Brain microvascular endothelial cell (primary cell): ENCODE results near the gene EXOSC1.

Source experiments
- DNase-seq: peaks from one replicate; pipeline ENCODE4 v3.0.0-alpha.2; 2020
- H3K27ac ChIP-seq: fragments of 250-450 bp; sonication (Bioruptor Pico); 2 replicates; pipeline ENCODE4 v1.5.1; 2020; ENCODE audit warnings: mild to moderate bottlenecking, moderate library complexity
- H3K27me3 ChIP-seq: fragments of 250-450 bp; sonication (Bioruptor Pico); replicated peaks from 2 replicates; pipeline ENCODE4 v1.5.1; 2020; ENCODE audit warnings: mild to moderate bottlenecking
- H3K36me3 ChIP-seq: fragments of 250-450 bp; sonication (Bioruptor Pico); replicated peaks from 2 replicates; pipeline ENCODE4 v1.5.1; 2020; ENCODE audit warnings: mild to moderate bottlenecking
- H3K4me3 ChIP-seq: 2 replicates; pipeline ENCODE4 v1.5.1; 2011; ENCODE audit warnings: low read depth, mild to moderate bottlenecking, control low read depth, low read length, moderate library complexity
- in situ Hi-C: cut with HindIII; loops from 2 replicates; pipeline ENCODE4 v1.10.0; 2017; ENCODE audit warnings: low sequenced_read_pairs, low pct_ligation_motif_present
- TF ChIP-seq, protein P1 (sequence below): IDR thresholded peaks from 2 replicates; pipeline ENCODE4 v1.5.1; 2011; ENCODE audit warnings: low read depth, mild to moderate bottlenecking, moderate library complexity, low read length, control low read depth, inconsistent platforms; ENCODE audit errors: missing control alignments

EXOSC1 gene

DNA sequence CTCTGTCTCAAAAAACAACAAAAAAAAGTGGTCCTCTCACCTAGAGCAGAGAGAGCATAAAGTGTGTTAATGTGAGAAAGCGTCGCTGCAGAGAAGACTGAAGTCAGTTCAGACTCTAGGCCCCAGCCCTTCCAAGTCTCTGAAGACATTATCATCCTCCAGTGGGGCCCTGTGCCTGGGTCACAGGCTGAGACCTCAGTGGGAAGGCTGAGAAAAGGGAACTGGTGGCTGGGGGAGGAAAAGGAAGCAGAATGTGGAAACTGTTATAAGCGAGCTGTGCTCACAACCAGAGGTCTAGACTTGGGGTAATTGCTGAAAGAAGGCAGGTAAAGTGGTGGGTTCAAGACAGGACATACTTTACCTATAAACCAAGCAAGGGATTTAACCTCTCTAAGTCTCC is 39.7 kb downstream of the EXOSC1 start:
- Histone ChIP-seq H3K36me3 (no peaks in the 10 kb centered on the region), H3K4me3 (no peak overlapping the region), H3K27ac (no peak overlapping the region), H3K27me3 (no peaks in the 10 kb centered on the region)
- in situ Hi-C loops = no loop called here
- TF ChIP-seq, protein P1, sequence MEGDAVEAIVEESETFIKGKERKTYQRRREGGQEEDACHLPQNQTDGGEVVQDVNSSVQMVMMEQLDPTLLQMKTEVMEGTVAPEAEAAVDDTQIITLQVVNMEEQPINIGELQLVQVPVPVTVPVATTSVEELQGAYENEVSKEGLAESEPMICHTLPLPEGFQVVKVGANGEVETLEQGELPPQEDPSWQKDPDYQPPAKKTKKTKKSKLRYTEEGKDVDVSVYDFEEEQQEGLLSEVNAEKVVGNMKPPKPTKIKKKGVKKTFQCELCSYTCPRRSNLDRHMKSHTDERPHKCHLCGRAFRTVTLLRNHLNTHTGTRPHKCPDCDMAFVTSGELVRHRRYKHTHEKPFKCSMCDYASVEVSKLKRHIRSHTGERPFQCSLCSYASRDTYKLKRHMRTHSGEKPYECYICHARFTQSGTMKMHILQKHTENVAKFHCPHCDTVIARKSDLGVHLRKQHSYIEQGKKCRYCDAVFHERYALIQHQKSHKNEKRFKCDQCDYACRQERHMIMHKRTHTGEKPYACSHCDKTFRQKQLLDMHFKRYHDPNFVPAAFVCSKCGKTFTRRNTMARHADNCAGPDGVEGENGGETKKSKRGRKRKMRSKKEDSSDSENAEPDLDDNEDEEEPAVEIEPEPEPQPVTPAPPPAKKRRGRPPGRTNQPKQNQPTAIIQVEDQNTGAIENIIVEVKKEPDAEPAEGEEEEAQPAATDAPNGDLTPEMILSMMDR = no peak
- DNase-seq = no peak

DNA sequence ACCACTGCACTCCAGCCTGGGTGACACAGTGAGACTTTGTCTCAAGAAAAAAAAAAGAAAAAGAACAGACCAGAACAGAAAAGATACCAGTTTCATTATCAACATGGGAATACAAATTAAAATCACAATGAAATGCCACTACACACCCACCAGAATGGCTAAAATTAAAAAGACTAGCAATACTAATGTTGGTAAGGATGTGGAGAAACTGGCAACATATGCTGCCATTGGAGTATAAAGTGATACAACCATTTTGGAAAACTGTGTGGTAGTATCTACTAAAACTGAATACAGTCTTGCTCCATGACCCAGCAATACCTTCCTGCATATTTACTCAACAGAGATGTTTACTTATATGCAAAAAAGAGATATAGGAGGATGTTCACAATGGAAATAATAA is 41.8 kb downstream of the EXOSC1 start:
- Histone ChIP-seq H3K4me3 (no peak overlapping the region), H3K27me3 (no peaks in the 10 kb centered on the region), H3K27ac (no peak overlapping the region), H3K36me3 (peaks cover 2% of the 10 kb centered on the region)
- in situ Hi-C loops = no loop called here
- no peak for DNase-seq
- TF ChIP-seq, protein P1 = no peak

DNA sequence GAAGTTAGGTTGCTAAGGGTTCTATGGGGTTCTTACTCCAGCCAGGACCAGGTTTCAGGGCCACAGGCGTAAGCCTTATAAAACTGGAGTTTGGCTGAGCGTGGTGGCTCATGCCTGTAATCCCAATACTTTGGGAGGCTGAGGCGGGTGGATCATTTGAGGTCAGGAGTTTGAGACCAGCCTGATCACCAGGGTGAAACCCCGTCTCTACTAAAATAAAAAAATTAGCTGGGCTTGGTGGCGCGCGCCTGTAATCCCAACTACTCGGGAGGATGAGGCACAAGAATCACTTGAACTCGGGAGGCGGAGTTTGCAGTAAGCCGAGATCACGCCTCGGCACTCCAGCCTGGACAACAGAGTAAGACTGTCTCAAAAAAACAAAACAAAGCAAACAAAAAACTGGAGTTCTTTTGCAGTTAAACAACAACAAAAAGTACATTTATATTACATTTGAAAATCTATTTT is 44.3 kb downstream of the EXOSC1 start:
- no peaks in the 10 kb centered on the region for H3K27me3 ChIP-seq
- TF ChIP-seq, protein P1 = no peak
- peak overlapping the region; percentile 93 for H3K4me3 ChIP-seq
- H3K36me3 ChIP-seq = peaks cover 11% of the 10 kb centered on the region
- no peak for DNase-seq
- peak overlapping the region; percentile 73 for H3K27ac ChIP-seq
- in situ Hi-C loops = no loop called here

DNA sequence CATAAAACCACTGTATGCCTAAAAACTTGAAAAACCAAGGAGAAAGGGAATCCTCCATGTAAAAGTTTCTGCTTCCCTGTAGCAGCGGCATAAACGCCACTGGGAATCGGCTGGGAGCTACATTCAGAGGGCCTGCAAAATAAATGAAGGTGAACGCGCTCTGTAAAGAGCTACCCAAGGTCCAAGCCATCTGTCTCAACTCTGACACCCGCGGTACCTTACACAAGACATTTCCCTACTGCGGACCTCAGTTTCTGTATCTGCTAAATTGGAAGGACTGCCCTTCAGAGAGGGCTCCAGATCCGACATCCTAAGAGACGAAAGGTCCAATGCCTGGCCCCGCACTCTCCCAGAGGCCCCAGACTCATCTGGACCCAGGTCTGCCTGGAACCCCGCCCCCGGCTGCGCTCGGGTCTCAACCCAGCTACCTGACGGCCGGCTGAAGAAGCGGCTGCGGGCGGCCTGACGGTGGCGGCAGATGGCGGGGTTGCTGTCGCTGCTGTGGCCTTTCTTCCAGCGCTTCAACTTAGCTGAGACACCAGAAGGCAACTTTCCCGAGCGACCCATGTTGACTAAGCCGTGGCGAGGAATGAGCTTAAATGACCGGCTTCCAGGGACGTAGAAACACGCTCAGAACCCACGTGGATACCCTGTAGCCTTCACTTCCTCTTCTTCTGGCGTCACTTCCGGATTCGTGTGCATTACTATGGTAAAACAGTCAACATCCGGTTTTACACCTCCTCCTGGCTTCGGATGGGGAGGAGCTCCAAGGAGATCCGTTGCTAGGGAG is 44.9 kb downstream of the EXOSC1 start, which contains the start of gene RRP12:
RRP12 (minus strand) TSS at position 676 of the 790 bp plus-strand sequence; CDS start at position 567, 109 bp downstream.
- H3K36me3 ChIP-seq = peaks cover 17% of the 10 kb centered on the region
- H3K27ac ChIP-seq = peak within 1 kb of the TSS; percentile 73
- in situ Hi-C loops = no loop called here
- no peaks in the 10 kb centered on the region for H3K27me3 ChIP-seq
- peak within 1 kb of the TSS; percentile 93 for H3K4me3 ChIP-seq
- TF ChIP-seq, protein P1 = peak; percentile 29
- DNase-seq = peak; percentile 98

DNA sequence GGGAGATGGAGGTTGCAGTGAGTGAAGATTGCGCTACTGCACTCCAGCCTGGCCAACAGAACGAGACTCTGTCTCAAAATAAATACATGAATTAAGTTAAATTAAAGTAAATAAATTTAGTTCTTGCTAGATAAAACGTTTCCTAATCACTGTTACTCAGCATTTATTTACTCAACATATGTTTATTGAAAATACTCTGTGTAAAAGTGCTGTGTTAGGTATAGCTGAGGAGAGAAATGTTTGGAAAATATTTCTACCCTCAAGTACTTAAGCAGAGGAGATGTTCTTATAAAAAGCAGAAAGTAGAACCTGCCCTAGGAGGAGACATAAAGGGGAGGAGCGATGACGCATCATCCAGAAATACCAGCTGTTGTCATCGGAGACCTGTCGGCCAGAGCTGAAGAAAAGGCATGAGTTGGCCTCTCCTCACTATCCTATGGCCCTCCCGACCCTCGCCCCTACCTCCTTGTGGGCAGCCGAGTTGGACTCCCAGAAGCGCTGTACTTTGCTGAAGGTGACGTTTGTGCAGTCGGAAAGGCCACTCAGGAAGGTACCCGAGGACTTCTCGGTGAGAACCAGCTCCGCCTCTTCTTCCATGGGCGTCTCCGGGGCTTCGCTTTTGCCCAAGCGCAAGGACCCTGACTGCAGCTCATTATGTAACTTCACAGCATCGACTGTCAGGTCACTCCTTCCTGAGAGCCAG is 45.8 kb downstream of the EXOSC1 start:
- peak; percentile 73 for DNase-seq
- H3K27me3 ChIP-seq = no peaks in the 10 kb centered on the region

More for the DNA sequence above, 45.8 kb downstream of the EXOSC1 start:
- peak overlapping the region; percentile 73 for H3K27ac ChIP-seq
- TF ChIP-seq, protein P1 = no peak
- H3K4me3 ChIP-seq = peak overlapping the region; percentile 93
- in situ Hi-C loops = no loop called here
- H3K36me3 ChIP-seq = peaks cover 20% of the 10 kb centered on the region
